NT2/D1 (cell line): Measurements from ENCODE around the gene CMKLR1.

ENCODE experiments used
- DNase-seq: peaks from one replicate; pipeline ENCODE4 v3.0.0-alpha.2; 2011; ENCODE audit warnings: low read depth, low spot score
- H3K27me3 ChIP-seq: 2 replicates; pipeline ENCODE4 v1.6.0; 2011; ENCODE audit warnings: mild to moderate bottlenecking; ENCODE audit not compliant: insufficient read length, insufficient read depth
- H3K36me3 ChIP-seq: 2 replicates; pipeline ENCODE4 v1.6.1; 2011; ENCODE audit warnings: mild to moderate bottlenecking, low read length, mixed read lengths; ENCODE audit not compliant: insufficient read depth, insufficient read length
- H3K4me1 ChIP-seq: 2 replicates; pipeline ENCODE4 v1.5.1; 2011; ENCODE audit not compliant: insufficient read depth, insufficient read length
- H3K4me3 ChIP-seq: 2 replicates; pipeline ENCODE4 v1.5.1; 2011; ENCODE audit warnings: low read depth; ENCODE audit not compliant: insufficient read length
- H3K9ac ChIP-seq: 2 replicates; pipeline ENCODE4 v1.6.0; 2011; ENCODE audit warnings: low read depth; ENCODE audit not compliant: insufficient read length
- H3K9me3 ChIP-seq: 2 replicates; pipeline ENCODE4 v1.5.1; 2011; ENCODE audit warnings: mild to moderate bottlenecking, low read length; ENCODE audit not compliant: insufficient read depth
- SUZ12 ChIP-seq: IDR thresholded peaks from 2 replicates; pipeline ENCODE4 v1.6.1; 2011; ENCODE audit not compliant: insufficient read length, insufficient read depth; ENCODE audit errors: extremely low read depth
- YY1 ChIP-seq: IDR thresholded peaks from 2 replicates; pipeline ENCODE4 v1.6.1; 2011; ENCODE audit not compliant: insufficient read length, insufficient read depth
- ZNF274 ChIP-seq: IDR thresholded peaks from 2 replicates; pipeline ENCODE4 v1.6.1; 2011; ENCODE audit warnings: mild to moderate bottlenecking, low read depth, low read length

CMKLR1 gene

GRCh38 chr12:108271951-108272872, 66.9 kb downstream of the CMKLR1 start:
- TF ChIP-seq ZNF274 (no peak), YY1 (no peak), SUZ12 (no peak)
- no peaks in the 10 kb centered on the region; the same call in 1 of the 2 replicates for H3K9me3 ChIP-seq
- no peak overlapping the region for H3K4me3 ChIP-seq
- no peaks in the 10 kb centered on the region for H3K4me1 ChIP-seq
- no peak for DNase-seq
- H3K27me3 ChIP-seq, result no peaks in the 10 kb centered on the region
- H3K36me3 ChIP-seq, result no peaks in the 10 kb centered on the region
- H3K9ac ChIP-seq, result no peak overlapping the region

GRCh38 chr12:108270849-108271143, 68.3 kb downstream of the CMKLR1 start:
- DNase-seq, result no peak
- Histone ChIP-seq H3K27me3 (no peaks in the 10 kb centered on the region), H3K4me3 (no peak overlapping the region), H3K36me3 (no peaks in the 10 kb centered on the region), H3K9me3 (no peaks in the 10 kb centered on the region; the same call in 1 of the 2 replicates), H3K4me1 (no peaks in the 10 kb centered on the region), H3K9ac (no peak overlapping the region)
- TF ChIP-seq YY1 (no peak), SUZ12 (no peak), ZNF274 (no peak)

DNA sequence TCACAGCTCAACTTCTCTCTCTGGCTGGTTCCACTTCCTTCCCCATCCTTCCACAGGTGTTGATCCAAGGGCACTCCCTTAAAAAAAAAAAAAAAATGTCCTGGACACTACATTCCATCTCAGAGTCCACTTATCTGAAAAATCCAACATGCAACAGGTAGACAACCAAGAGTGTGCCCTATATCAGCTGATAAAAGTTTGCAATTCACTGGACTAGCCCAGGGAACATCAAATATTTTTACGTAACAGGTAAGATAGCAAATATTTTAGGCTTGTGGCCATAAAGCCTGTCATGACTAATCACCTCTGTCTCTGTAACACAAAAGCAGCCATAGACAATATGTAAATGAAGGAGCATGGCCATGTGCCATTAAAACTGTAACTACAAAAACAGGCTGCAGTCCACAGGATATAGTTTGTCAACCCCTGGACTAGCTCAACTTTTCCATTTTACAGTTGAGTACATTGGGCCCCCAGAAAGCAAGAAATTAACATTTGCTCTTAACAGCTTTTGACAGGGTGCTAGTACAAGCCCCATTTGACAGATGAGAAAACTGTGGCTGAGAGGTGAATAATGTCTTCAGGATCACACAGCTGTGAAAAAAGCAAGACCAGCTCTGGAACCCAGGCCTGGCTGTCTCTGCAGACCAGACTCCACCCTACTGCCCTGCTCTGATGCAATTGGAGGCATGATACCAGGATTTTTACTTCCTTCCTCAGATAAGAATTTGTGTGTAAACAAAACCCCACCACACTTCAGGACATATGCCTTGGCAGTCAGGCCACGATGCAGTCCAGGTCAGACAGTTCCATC, 68.9 kb downstream of the CMKLR1 start:
- H3K9me3 ChIP-seq, result no peaks in the 10 kb centered on the region; the same call in 1 of the 2 replicates
- no peak for DNase-seq
- no peaks in the 10 kb centered on the region for H3K36me3 ChIP-seq
- no peaks in the 10 kb centered on the region for H3K4me1 ChIP-seq
- no peak for TF ChIP-seq SUZ12
- no peak for TF ChIP-seq ZNF274
- TF ChIP-seq YY1, result no peak
- no peaks in the 10 kb centered on the region for H3K27me3 ChIP-seq
- no peak overlapping the region for H3K4me3 ChIP-seq
- H3K9ac ChIP-seq, result no peak overlapping the region

DNA sequence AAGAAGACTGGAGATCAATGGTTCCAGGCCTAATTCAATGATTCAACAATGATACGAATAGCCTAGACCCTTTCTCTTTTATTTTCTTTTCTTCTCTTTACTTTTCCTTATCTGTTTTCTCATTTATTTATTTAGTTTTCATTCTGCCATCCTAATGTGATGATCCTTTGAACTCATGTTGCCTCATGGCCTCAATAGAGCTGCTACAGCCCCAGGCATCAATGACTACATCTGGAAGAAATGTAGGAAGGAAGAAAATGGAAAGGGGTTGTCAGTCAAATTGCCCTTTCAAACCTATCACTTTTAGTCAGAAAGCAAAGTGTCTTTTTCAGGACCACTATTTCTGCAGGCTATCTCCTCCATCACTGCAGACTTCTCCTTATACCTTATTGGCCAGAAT, 69.9 kb downstream of the CMKLR1 start:
- Histone ChIP-seq H3K36me3 (no peaks in the 10 kb centered on the region), H3K27me3 (no peaks in the 10 kb centered on the region), H3K9me3 (no peaks in the 10 kb centered on the region), H3K9ac (no peak overlapping the region), H3K4me3 (no peak overlapping the region), H3K4me1 (no peaks in the 10 kb centered on the region)
- TF ChIP-seq SUZ12 (no peak), ZNF274 (no peak), YY1 (no peak)
- DNase-seq, result no peak

DNA sequence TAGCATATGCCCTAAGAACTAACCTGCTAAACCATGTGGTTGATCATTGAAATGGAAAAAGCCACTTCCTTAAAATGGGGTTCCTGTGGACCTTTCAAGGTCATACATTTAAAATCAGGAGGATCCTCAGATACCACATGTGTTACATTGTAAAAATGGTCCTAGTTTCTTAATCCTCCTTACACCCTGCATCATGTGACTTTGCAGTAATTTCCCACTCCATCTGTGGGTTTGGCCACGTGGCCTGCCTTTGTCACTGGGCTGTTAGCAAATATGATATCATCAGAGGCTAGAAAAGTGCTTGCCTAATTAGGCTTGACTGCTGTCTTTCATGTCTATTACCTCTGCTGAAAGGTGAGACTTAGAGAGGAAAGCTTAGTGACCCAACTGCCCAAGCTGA, 70.7 kb downstream of the CMKLR1 start:
- no peak overlapping the region for H3K4me3 ChIP-seq
- TF ChIP-seq YY1 (no peak), SUZ12 (no peak), ZNF274 (no peak)
- no peaks in the 10 kb centered on the region for H3K36me3 ChIP-seq
- H3K9ac ChIP-seq, result no peak overlapping the region
- H3K27me3 ChIP-seq, result no peaks in the 10 kb centered on the region
- DNase-seq, result no peak
- H3K9me3 ChIP-seq, result no peaks in the 10 kb centered on the region
- H3K4me1 ChIP-seq, result no peaks in the 10 kb centered on the region

DNA sequence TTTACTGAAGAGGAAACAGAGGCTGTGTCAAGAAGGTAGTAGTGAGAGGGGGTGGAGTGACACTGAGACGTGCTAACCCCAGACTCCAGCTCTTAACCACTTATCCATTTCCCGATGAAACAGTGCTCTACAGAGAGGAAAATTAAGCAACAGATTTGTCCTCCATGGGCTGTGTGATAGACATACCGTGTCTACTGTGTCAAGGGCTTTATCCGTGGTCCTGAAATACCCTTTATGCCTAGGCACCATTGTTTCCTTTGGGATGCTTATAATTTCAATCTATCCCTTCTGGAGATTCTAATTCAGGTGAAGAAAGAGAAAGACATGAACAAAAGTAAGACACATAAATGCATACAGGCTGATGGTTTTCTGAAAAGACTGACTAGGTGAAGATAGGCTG, 71.7 kb downstream of the CMKLR1 start:
- no peaks in the 10 kb centered on the region for H3K9me3 ChIP-seq
- DNase-seq, result no peak
- H3K36me3 ChIP-seq, result no peaks in the 10 kb centered on the region
- H3K9ac ChIP-seq, result no peak overlapping the region
- H3K4me1 ChIP-seq, result no peaks in the 10 kb centered on the region
- H3K4me3 ChIP-seq, result no peak overlapping the region
- TF ChIP-seq YY1 (no peak), ZNF274 (no peak), SUZ12 (no peak)
- no peaks in the 10 kb centered on the region for H3K27me3 ChIP-seq

GRCh38 chr12:108266131-108266530, 73.0 kb downstream of the CMKLR1 start:
- DNase-seq, result no peak
- H3K4me3 ChIP-seq, result no peak overlapping the region
- H3K9me3 ChIP-seq, result peaks cover 7% of the 10 kb centered on the region
- TF ChIP-seq ZNF274 (no peak), SUZ12 (no peak), YY1 (no peak)
- H3K36me3 ChIP-seq, result no peaks in the 10 kb centered on the region
- no peaks in the 10 kb centered on the region for H3K27me3 ChIP-seq
- no peak overlapping the region for H3K9ac ChIP-seq
- peaks cover 3% of the 10 kb centered on the region for H3K4me1 ChIP-seq
